Endodermal cell (in vitro differentiated cells): ENCODE data around the gene MYF5. TPM values are rescaled to one million over a fixed set of nuclear protein-coding genes. Genes with fewer than 3 reads are reported as not detected.

Experiments used
- DNase-seq: peaks from one replicate; pipeline ENCODE4 v3.0.0-alpha.2; 2017
- H3K27ac ChIP-seq: 2 replicates; pipeline ENCODE4 v1.5.1; 2013; ENCODE audit warnings: mild to moderate bottlenecking, low read depth, low read length, moderate library complexity
- H3K27me3 ChIP-seq: 2 replicates; pipeline ENCODE4 v1.6.1; 2013; ENCODE audit warnings: mild to moderate bottlenecking, low read length, moderate library complexity; ENCODE audit not compliant: insufficient read depth, control insufficient read depth, poor library complexity, severe bottlenecking
- H3K36me3 ChIP-seq: 2 replicates; pipeline ENCODE4 v1.7.0; 2013; ENCODE audit warnings: mild to moderate bottlenecking, low read length, moderate library complexity; ENCODE audit not compliant: control insufficient read depth, insufficient read depth
- H3K4me1 ChIP-seq: one replicate; pipeline ENCODE4 v1.7.0; 2013; ENCODE audit warnings: low read length; ENCODE audit not compliant: control insufficient read depth, insufficient read depth
- H3K4me3 ChIP-seq: 2 replicates; pipeline ENCODE4 v1.5.1; 2013; ENCODE audit warnings: mild to moderate bottlenecking, low read length, moderate library complexity
- H3K9ac ChIP-seq: 2 replicates; pipeline ENCODE4 v1.6.1; 2013; ENCODE audit warnings: mild to moderate bottlenecking, low read length, moderate library complexity; ENCODE audit not compliant: poor library complexity, severe bottlenecking; ENCODE audit errors: extremely low read depth
- H3K9me3 ChIP-seq: 2 replicates; pipeline ENCODE4 v1.6.1; 2013; ENCODE audit warnings: mild to moderate bottlenecking, low read length, moderate library complexity; ENCODE audit not compliant: control insufficient read depth
- H3K27ac Mint-ChIP-seq: 2 replicates; pipeline ENCODE4 v1.8.0; 2020; ENCODE audit warnings: mixed read lengths
- H3K27me3 Mint-ChIP-seq: 2 replicates; pipeline ENCODE4 v1.8.0; 2021; ENCODE audit warnings: mild to moderate bottlenecking, mixed read lengths; ENCODE audit not compliant: insufficient read depth
- H3K36me3 Mint-ChIP-seq: 2 replicates; pipeline ENCODE4 v1.8.0; 2020; ENCODE audit warnings: low read depth, mixed read lengths
- H3K4me1 Mint-ChIP-seq: 2 replicates; pipeline ENCODE4 v1.8.0; 2020; ENCODE audit warnings: mixed read lengths
- H3K4me3 Mint-ChIP-seq: 2 replicates; pipeline ENCODE4 v1.8.0; 2020; ENCODE audit warnings: mild to moderate bottlenecking, moderate library complexity, mixed read lengths
- H3K9me3 Mint-ChIP-seq: 2 replicates; pipeline ENCODE4 v1.8.0; 2020; ENCODE audit warnings: mild to moderate bottlenecking, mixed read lengths
- WGBS, 2 experiments: methylation state at CpG; one replicate each; pipeline versions ENCODE4 v1.1.5 to v1.1.7; 2013; ENCODE audit warnings: missing lambda C conversion rate in 2 of 2, mixed read lengths in 1 of 2; ENCODE audit not compliant: insufficient coverage in 1 of 2, insufficient read length in 1 of 2; 5-methylcytosine and 5-hydroxymethylcytosine counted together
- total RNA-seq, 2 donors: library from RNA; stranded (reverse); fragmentation: NEBNext Ultra II Directional in 1 of 2; extraction: Animal tissue kit (Norgen Biotek cat#: 25700) in 1 of 2; gene quantifications; 2 replicates in 1 of 2; 3 replicates in 1 of 2; pipeline ENCODE4 v1.2.1, GENCODE V29; 2021
- TF ChIP-seq, protein P1 (sequence below): fragments of 200-600 bp; sonication (generic); conservative IDR thresholded peaks from 2 replicates; pipeline ENCODE4 v1.5.0; 2021; ENCODE audit warnings: antibody characterized with exemption, mild to moderate bottlenecking

The MYF5 gene
- total RNA-seq, 2 donors from 2014 or later = not detected

DNA sequence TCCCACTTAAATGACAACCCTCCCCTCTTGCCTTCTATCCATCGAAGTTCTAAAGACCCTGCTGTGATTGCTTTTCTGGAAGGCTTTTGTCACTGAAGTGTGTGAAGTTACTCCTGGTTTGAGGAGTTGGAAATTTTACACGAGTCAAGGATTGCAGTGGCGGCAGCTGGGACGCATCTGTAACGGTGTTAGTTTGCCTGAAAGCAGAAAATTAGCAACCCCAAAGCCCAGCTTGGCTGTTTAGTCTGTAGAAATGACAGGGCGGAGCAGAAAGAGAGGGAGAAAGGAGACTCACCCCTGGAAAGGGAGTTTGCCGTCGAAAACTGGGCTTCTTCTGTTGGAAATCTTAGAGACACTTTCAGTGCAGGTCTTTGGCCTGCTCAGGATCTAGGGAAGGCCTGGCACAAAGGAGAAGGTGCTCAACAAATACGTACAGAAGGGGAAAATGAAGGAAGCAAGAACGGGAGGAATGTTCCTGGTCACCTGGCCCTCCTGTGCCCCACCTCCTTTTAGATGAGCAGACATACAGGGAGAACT, 931 bp upstream of the MYF5 start:
- H3K4me1 ChIP-seq = peaks cover 9% of the 10 kb centered on the region
- TF ChIP-seq, protein P1, sequence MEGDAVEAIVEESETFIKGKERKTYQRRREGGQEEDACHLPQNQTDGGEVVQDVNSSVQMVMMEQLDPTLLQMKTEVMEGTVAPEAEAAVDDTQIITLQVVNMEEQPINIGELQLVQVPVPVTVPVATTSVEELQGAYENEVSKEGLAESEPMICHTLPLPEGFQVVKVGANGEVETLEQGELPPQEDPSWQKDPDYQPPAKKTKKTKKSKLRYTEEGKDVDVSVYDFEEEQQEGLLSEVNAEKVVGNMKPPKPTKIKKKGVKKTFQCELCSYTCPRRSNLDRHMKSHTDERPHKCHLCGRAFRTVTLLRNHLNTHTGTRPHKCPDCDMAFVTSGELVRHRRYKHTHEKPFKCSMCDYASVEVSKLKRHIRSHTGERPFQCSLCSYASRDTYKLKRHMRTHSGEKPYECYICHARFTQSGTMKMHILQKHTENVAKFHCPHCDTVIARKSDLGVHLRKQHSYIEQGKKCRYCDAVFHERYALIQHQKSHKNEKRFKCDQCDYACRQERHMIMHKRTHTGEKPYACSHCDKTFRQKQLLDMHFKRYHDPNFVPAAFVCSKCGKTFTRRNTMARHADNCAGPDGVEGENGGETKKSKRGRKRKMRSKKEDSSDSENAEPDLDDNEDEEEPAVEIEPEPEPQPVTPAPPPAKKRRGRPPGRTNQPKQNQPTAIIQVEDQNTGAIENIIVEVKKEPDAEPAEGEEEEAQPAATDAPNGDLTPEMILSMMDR = no peak
- no peaks in the 10 kb centered on the region for H3K36me3 ChIP-seq
- Mint-ChIP-seq H3K27me3 (peaks cover 39% of the 10 kb centered on the region), H3K36me3 (no peaks in the 10 kb centered on the region), H3K27ac (no peak overlapping the region), H3K4me3 (no peak overlapping the region), H3K9me3 (no peaks in the 10 kb centered on the region), H3K4me1 (peaks cover 42% of the 10 kb centered on the region)
- DNase-seq = peak; percentile 65
- H3K27me3 ChIP-seq = peaks cover 19% of the 10 kb centered on the region
- no peak overlapping the region for H3K27ac ChIP-seq
- no peaks in the 10 kb centered on the region for H3K9me3 ChIP-seq
- no peak overlapping the region for H3K4me3 ChIP-seq
- 46 to 52% methylated on average over 6 to 10 of the region's 10 CpGs for WGBS, 2 experiments
- H3K9ac ChIP-seq = no peak overlapping the region

DNA sequence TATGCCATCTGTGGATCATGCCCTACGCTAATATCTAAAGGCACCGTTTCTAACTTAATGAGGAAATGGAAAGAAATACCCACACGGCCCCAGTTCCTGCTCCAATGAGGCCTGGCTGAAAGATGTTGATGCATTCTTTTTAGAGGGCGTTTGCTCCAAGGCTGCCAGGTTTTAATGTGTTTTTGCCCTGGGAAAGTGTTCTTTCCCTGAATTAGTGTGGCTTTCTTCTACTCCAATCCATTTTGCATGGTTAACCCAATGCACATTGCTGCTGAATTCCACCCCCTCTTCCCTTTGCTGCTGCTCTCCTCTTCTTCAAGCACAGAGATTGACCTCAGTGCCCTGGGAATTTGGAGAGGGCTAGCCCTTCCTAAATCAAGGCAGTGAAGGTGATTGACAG, 1.1 kb downstream of the MYF5 start:
- DNase-seq = no peak
- H3K9me3 ChIP-seq = no peaks in the 10 kb centered on the region
- H3K4me1 ChIP-seq = peaks cover 7% of the 10 kb centered on the region
- H3K27me3 ChIP-seq = peaks cover 11% of the 10 kb centered on the region
- no peak overlapping the region for H3K27ac Mint-ChIP-seq
- no peak overlapping the region for H3K27ac ChIP-seq
- H3K36me3 ChIP-seq = no peaks in the 10 kb centered on the region
- no peaks in the 10 kb centered on the region for H3K36me3 Mint-ChIP-seq
- no peaks in the 10 kb centered on the region for H3K9me3 Mint-ChIP-seq
- peaks cover 37% of the 10 kb centered on the region for H3K27me3 Mint-ChIP-seq
- WGBS, 2 experiments = 93 to 97% methylated on average over 4 of the region's 4 CpGs
- no peak overlapping the region for H3K9ac ChIP-seq
- H3K4me3 Mint-ChIP-seq = no peak overlapping the region
- H3K4me1 Mint-ChIP-seq = peaks cover 35% of the 10 kb centered on the region
- TF ChIP-seq, protein P1 = no peak
- H3K4me3 ChIP-seq = no peak overlapping the region

DNA sequence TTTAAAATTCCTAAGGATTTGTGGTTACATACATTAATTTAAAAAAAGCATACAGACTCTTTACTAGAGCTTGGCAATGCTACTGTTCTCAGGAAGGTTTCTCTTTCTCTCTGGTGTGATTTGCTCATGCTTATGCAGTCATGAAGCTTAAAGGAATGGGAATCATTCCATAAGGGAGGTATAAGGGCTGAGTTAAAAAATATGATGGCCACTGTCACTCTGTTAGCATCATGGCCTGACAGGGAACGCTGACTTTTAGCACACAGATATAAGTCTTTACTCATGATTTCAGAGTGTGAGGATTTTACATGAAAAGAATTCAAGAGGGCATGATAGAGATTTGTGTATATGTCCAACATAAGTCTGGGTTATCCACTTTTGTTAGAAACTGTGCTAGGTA, 3.8 kb downstream of the MYF5 start:
- H3K9me3 Mint-ChIP-seq = no peaks in the 10 kb centered on the region
- no peak overlapping the region for H3K4me3 ChIP-seq
- H3K4me3 Mint-ChIP-seq = no peak overlapping the region
- peaks cover 28% of the 10 kb centered on the region for H3K27me3 Mint-ChIP-seq
- TF ChIP-seq, protein P1 = no peak
- H3K36me3 ChIP-seq = no peaks in the 10 kb centered on the region
- H3K27ac Mint-ChIP-seq = no peak overlapping the region
- no peaks in the 10 kb centered on the region for H3K9me3 ChIP-seq
- no peaks in the 10 kb centered on the region for H3K27me3 ChIP-seq
- no peak overlapping the region for H3K27ac ChIP-seq
- peaks cover 6% of the 10 kb centered on the region for H3K4me1 ChIP-seq
- H3K36me3 Mint-ChIP-seq = no peaks in the 10 kb centered on the region
- DNase-seq = no peak
- peaks cover 10% of the 10 kb centered on the region for H3K4me1 Mint-ChIP-seq
- WGBS, 2 experiments = 94% methylated on average over 1 of the region's 1 CpG; no CpG with 5 or more reads in 1 of the 2 experiments
- H3K9ac ChIP-seq = no peak overlapping the region
